ENCODE results near the gene MUC4.

Gene MUC4, protein sequence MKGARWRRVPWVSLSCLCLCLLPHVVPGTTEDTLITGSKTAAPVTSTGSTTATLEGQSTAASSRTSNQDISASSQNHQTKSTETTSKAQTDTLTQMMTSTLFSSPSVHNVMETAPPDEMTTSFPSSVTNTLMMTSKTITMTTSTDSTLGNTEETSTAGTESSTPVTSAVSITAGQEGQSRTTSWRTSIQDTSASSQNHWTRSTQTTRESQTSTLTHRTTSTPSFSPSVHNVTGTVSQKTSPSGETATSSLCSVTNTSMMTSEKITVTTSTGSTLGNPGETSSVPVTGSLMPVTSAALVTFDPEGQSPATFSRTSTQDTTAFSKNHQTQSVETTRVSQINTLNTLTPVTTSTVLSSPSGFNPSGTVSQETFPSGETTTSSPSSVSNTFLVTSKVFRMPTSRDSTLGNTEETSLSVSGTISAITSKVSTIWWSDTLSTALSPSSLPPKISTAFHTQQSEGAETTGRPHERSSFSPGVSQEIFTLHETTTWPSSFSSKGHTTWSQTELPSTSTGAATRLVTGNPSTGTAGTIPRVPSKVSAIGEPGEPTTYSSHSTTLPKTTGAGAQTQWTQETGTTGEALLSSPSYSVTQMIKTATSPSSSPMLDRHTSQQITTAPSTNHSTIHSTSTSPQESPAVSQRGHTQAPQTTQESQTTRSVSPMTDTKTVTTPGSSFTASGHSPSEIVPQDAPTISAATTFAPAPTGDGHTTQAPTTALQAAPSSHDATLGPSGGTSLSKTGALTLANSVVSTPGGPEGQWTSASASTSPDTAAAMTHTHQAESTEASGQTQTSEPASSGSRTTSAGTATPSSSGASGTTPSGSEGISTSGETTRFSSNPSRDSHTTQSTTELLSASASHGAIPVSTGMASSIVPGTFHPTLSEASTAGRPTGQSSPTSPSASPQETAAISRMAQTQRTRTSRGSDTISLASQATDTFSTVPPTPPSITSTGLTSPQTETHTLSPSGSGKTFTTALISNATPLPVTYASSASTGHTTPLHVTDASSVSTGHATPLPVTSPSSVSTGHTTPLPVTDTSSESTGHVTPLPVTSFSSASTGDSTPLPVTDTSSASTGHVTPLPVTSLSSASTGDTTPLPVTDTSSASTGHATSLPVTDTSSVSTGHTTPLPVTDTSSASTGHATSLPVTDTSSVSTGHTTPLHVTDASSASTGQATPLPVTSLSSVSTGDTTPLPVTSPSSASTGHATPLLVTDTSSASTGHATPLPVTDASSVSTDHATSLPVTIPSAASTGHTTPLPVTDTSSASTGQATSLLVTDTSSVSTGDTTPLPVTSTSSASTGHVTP (N-terminal part only)

GRCh38 chr3:195811756-195812155 is at the start of gene MUC4:
Gene MUC4 (minus strand): TSS chr3:195811929. CDS start chr3:195811817, 112 bp downstream.
- DNase-seq = no peak

DNA sequence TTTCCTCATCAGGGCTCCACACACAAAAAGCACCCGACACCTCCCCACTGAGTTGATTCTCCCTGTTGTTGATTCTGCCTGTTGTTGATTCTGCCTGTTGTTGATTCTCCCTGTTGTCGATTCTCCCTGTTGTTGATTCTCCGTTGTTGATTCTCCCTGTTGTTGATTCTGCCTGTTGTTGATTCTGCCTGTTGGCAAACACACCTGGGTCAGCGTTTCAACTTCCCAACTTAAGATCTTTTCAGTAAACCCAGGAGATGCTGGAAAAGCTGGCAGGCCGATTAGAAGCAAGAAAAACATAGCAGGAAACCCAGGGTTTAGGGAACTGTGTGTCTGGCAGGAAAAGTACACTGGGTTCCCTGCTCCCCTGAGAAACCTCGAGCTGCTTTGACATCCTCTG is 48.7 kb upstream of the MUC4 start:
- no peak for DNase-seq

GRCh38 chr3:195859846-195860411 is 48.2 kb upstream of the MUC4 start:
- DNase-seq = no peak

GRCh38 chr3:195859061-195859845 is 47.5 kb upstream of the MUC4 start:
- peak; percentile 59 for DNase-seq

- no peak for DNase-seq
Measured at GRCh38 chr3:195856410-195857084, 44.8 kb upstream of the MUC4 start.

DNA sequence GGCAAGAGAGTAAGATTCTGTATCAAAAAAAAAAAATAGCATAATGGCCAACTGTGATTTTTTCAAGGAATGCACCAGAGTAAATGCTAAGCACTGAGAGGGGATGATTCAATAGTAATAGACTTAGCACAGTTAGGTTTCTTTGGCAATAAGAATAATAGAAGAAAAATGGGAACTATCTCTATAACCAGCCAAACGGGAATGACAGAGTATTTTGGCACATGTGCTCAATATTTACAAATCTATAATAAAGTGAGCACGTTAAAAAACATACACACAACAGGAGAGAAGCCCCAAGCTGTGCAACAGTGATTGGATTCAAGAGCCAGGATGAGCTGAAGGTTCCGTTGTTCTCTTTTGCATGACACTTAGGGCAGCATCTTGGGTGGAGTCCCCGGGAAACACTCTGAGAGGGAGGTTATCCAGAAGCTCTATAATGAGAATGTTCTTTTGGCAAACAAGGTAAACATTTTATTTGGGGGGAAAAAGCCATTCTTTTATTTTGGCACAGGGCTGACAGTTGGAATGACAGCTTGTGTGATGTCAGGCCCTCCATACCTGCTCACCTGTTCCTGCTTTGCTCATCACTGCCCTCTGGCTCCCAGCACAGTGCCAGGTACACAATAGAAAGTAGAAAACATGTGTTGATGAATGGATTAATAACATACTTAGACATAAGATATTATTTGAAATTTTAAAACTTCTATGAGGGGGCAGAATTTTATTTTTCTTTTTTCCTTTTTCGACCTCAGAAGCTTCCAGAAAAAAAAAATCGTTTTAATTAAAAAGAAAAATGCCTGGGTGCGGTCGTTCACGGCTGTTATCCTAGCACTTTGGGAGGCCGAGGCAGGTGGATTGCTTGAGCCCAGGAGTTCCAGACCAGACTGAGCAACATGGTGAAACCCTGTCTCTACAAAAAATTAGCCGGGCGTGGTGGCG is 44.0 kb upstream of the MUC4 start:
- no peak for DNase-seq

- DNase-seq = no peak
Measured at GRCh38 chr3:195854628-195855294, 43.0 kb upstream of the MUC4 start.

- DNase-seq = no peak
Measured at GRCh38 chr3:195853996-195854395, 42.3 kb upstream of the MUC4 start.

GRCh38 chr3:195853036-195853435 is 41.3 kb upstream of the MUC4 start:
- no peak for DNase-seq

DNA sequence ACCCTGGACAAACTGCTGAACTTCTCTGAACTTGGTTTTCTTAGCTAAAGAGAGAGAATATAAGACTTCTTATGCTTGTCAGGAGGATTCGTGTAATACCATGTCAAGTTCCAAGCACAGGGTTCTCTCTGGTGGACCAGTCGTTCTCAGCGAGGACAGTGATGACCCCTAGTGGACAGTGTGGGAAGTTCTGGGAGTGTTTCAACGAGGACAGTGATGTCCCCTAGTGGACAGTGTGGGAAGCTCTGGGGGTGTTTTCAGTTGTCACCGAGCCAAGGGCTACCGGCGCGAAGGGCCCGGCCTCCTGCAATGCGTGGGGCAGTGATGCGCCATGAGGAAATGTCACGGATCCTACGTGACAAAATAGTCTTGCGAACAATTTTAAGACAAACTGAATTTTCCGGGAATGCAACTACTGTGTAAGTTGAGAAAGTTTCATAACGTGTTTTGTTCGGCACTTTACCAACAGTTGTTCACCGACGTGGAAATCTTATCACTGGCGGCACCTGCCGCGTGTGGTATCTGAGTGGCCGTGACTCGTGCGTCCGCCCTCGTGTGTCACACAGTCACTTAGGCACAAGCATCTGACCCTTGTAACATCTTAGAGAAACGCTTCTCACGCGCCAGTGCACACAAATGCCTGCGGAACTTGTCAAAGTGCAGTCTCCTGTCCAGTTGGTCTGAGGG is 39.3 kb upstream of the MUC4 start:
- peak; percentile 85 for DNase-seq

DNA sequence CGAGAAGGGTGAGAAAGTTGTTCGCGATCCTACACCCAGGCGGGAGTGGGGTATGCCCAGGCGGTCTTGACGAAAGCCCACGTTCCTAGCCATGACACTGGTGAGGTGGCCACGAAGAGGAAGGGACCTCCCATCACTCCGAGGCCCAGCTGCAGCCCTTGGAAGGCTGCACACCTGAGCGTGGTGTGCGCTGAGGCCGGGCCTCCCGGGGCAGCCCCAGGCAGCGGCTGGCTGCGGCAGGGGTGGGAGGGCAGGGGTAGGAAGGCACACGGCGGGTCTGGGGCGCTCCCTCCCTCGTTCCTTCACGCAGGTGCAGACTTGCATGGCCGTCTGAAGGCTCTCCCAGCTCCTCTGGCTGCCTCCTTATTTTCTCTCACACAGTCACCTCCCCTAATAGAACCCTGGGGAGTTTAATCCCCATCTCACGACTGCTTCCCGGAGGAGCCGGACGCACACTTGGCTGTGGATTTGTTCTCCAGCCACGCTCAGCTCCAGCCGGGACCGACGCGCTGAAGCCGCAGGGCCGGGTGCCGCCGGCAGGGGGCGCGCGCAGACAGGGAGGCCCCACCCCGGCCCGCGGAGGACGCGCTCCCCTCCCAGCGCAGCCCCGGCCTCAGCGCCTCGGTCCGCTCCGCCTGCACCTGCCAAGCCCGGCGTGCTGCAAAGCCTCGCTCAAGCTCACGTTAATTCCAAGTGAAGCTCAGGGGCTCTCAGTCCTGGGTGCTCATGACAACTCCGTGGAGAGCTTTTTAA is 37.8 kb upstream of the MUC4 start:
- peak; percentile 27 for DNase-seq

GRCh38 chr3:195847055-195847950 is 35.6 kb upstream of the MUC4 start:
- DNase-seq = peak; percentile 17

GRCh38 chr3:195845483-195845882 is 33.8 kb upstream of the MUC4 start:
- no peak for DNase-seq

- no peak for DNase-seq
Measured at GRCh38 chr3:195844671-195845218, 33.0 kb upstream of the MUC4 start.

- no peak for DNase-seq
Measured at GRCh38 chr3:195839260-195840010, 27.7 kb upstream of the MUC4 start.

DNA sequence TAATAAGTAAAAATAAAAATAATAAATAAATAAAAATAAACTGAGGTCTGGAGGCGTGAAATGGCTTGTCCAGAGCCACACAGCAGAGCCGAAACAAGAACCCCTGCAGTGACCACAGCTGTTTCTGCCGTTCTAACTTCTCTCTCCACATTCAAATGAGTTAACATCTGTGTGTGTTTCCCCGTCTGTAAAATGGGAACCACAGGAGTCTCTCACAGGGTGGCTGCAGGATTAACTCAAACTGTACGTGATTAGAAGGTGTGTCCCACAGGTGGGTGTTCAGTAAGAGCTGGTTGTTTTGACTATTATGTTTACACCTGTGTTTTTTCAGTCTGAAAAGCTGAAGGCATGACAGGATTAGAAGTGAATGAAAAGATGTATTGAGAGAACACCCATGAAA is 27.0 kb upstream of the MUC4 start:
- no peak for DNase-seq

Measured in fibroblast of upper back skin (primary cell).